GM23338 (cell line): ENCODE data around the gene LYVE1. TPM values are rescaled to one million over a fixed set of nuclear protein-coding genes. Genes with fewer than 3 reads are reported as not detected.

ENCODE experiments used
- ATAC-seq: fragments of 200-7000 bp; cut with Tn5 transposase; 3 replicates; pipeline ENCODE4 v1.9.1; 2020
- DNase-seq: peaks from one replicate; pipeline ENCODE4 v3.0.0-alpha.2; 2015; ENCODE audit warnings: low spot score
- H2AFZ ChIP-seq: fragments of 200-600 bp; sonication (generic); 2 replicates; pipeline ENCODE4 v1.8.0; 2016; ENCODE audit warnings: antibody characterized with exemption, mild to moderate bottlenecking, moderate library complexity
- H3F3A ChIP-seq: fragments of 200-600 bp; sonication (generic); replicated peaks from 2 replicates; pipeline ENCODE4 v1.8.0; 2017; ENCODE audit warnings: antibody characterized with exemption, mixed run types, low read depth
- H3K27ac ChIP-seq: fragments of 200-600 bp; sonication (generic); 2 replicates; pipeline ENCODE4 v1.6.1; 2016; ENCODE audit warnings: low read depth
- H3K27me3 ChIP-seq: fragments of 200-600 bp; sonication (generic); 2 replicates; pipeline ENCODE4 v1.8.0; 2016; ENCODE audit warnings: mild to moderate bottlenecking, mixed run types, moderate library complexity; ENCODE audit not compliant: insufficient read depth
- H3K36me3 ChIP-seq: fragments of 200-600 bp; sonication (generic); 2 replicates; pipeline ENCODE4 v1.8.0; 2016; ENCODE audit warnings: mild to moderate bottlenecking; ENCODE audit not compliant: insufficient read depth
- H3K4me1 ChIP-seq: fragments of 200-600 bp; sonication (generic); 2 replicates; pipeline ENCODE4 v1.8.0; 2016; ENCODE audit warnings: mild to moderate bottlenecking, moderate library complexity; ENCODE audit not compliant: insufficient read depth
- H3K4me2 ChIP-seq: fragments of 200-600 bp; sonication (generic); 2 replicates; pipeline ENCODE4 v1.7.1; 2017; ENCODE audit warnings: mixed run types
- H3K4me3 ChIP-seq: fragments of 200-600 bp; sonication (generic); 2 replicates; pipeline ENCODE4 v1.6.1; 2016; ENCODE audit warnings: mixed run types
- H3K79me2 ChIP-seq: fragments of 200-600 bp; sonication (generic); replicated peaks from 2 replicates; pipeline ENCODE4 v1.8.0; 2017; ENCODE audit warnings: mild to moderate bottlenecking; ENCODE audit not compliant: insufficient read depth
- H3K9me2 ChIP-seq: fragments of 200-600 bp; sonication (generic); 2 replicates; pipeline ENCODE4 v1.8.0; 2017; ENCODE audit not compliant: insufficient read depth
- H4K20me1 ChIP-seq: fragments of 200-600 bp; sonication (generic); replicated peaks from 2 replicates; pipeline ENCODE4 v1.8.0; 2017; ENCODE audit warnings: mild to moderate bottlenecking; ENCODE audit not compliant: insufficient read depth
- H3K27ac Mint-ChIP-seq: 2 replicates; pipeline ENCODE4 v1.8.0; 2020; ENCODE audit warnings: inconsistent platforms, mild to moderate bottlenecking, moderate library complexity, mixed read lengths
- H3K27me3 Mint-ChIP-seq: 3 replicates; pipeline ENCODE4 v1.8.0; 2022; ENCODE audit warnings: low read depth, mild to moderate bottlenecking, moderate library complexity, mixed read lengths, inconsistent platforms; ENCODE audit not compliant: insufficient read depth, poor library complexity
- H3K36me3 Mint-ChIP-seq: 3 replicates; pipeline ENCODE4 v1.8.0; 2021; ENCODE audit warnings: low read depth, mild to moderate bottlenecking, inconsistent platforms, moderate library complexity, mixed read lengths
- H3K4me1 Mint-ChIP-seq: 3 replicates; pipeline ENCODE4 v1.8.0; 2020; ENCODE audit warnings: mild to moderate bottlenecking, inconsistent platforms, mixed read lengths
- H3K4me3 Mint-ChIP-seq: 3 replicates; pipeline ENCODE4 v1.8.0; 2021; ENCODE audit warnings: moderate library complexity, mild to moderate bottlenecking, inconsistent platforms, mixed read lengths
- H3K9me3 Mint-ChIP-seq: 3 replicates; pipeline ENCODE4 v1.8.0; 2020; ENCODE audit warnings: moderate library complexity, mild to moderate bottlenecking, inconsistent platforms, mixed read lengths
- EZH2phosphoT487 ChIP-seq: fragments of 200-600 bp; sonication (generic); IDR thresholded peaks from one replicate; pipeline ENCODE4 v1.8.1; 2018; ENCODE audit warnings: antibody characterized with exemption; ENCODE audit not compliant: unreplicated experiment
- JUNB ChIP-seq: IDR thresholded peaks from one replicate; pipeline ENCODE4 v1.6.1; 2016; ENCODE audit warnings: antibody characterized with exemption; ENCODE audit not compliant: unreplicated experiment
- POLR2AphosphoS5 ChIP-seq: IDR thresholded peaks from 2 replicates; pipeline ENCODE4 v1.6.1; 2016; ENCODE audit warnings: antibody characterized with exemption, low read depth
- STAT1 ChIP-seq: IDR thresholded peaks from one replicate; pipeline ENCODE4 v1.6.1; 2016; ENCODE audit warnings: antibody characterized with exemption; ENCODE audit not compliant: unreplicated experiment
- ZNF331 ChIP-seq: fragments of 250-450 bp; sonication (Bioruptor Pico); IDR thresholded peaks from 2 replicates; pipeline ENCODE4 v1.5.0; 2020; ENCODE audit warnings: low read depth, mild to moderate bottlenecking, moderate library complexity
- polyA plus RNA-seq: library from polyadenylated mRNA; unstranded; fragments of >200 nt; fragmentation: Nextera tagmentation; extraction: Ambion mirVana; gene quantifications from 2 replicates; pipeline ENCODE4 v1.2.1, GENCODE V29; 2016
- total RNA-seq: library from RNA; depleted of rRNA; stranded (reverse); fragments of >200 nt; shearing (Covaris generic); gene quantifications from 2 replicates; pipeline ENCODE4 v1.2.3, GENCODE V29; 2014
- TF ChIP-seq, protein P1 (sequence below): fragments of 250-450 bp; sonication (Bioruptor Pico); IDR thresholded peaks from 2 replicates; pipeline ENCODE4 v1.5.0; 2020; ENCODE audit warnings: mild to moderate bottlenecking, moderate library complexity
- TF ChIP-seq, protein P2 (sequence below): IDR thresholded peaks from 2 replicates; pipeline ENCODE4 v1.6.1; 2016; ENCODE audit warnings: antibody characterized with exemption

LYVE1 gene
- total and polyA plus RNA-seq, 2 experiments from 2014 or later, result 0.94 TPM; not detected in 1

DNA sequence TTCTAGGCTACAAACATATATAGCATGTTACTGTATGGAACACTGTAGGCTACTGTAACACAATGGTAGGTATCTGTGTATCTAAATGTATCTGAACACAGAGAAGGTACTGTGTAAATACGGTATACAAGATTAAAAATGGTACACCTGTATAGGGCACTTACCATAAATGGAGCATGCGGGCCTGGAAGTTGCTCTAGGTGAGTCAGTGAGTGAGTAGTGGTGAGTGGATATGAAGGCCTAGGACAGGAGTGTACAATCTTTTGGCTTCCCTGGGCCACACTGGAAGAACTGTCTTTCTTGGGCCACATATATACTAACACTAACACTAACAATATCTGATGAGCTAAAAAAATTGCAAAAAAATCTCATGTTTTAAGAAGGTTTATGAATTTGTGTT is 48.8 kb downstream of the LYVE1 start (continued):
- TF ChIP-seq, protein P1, sequence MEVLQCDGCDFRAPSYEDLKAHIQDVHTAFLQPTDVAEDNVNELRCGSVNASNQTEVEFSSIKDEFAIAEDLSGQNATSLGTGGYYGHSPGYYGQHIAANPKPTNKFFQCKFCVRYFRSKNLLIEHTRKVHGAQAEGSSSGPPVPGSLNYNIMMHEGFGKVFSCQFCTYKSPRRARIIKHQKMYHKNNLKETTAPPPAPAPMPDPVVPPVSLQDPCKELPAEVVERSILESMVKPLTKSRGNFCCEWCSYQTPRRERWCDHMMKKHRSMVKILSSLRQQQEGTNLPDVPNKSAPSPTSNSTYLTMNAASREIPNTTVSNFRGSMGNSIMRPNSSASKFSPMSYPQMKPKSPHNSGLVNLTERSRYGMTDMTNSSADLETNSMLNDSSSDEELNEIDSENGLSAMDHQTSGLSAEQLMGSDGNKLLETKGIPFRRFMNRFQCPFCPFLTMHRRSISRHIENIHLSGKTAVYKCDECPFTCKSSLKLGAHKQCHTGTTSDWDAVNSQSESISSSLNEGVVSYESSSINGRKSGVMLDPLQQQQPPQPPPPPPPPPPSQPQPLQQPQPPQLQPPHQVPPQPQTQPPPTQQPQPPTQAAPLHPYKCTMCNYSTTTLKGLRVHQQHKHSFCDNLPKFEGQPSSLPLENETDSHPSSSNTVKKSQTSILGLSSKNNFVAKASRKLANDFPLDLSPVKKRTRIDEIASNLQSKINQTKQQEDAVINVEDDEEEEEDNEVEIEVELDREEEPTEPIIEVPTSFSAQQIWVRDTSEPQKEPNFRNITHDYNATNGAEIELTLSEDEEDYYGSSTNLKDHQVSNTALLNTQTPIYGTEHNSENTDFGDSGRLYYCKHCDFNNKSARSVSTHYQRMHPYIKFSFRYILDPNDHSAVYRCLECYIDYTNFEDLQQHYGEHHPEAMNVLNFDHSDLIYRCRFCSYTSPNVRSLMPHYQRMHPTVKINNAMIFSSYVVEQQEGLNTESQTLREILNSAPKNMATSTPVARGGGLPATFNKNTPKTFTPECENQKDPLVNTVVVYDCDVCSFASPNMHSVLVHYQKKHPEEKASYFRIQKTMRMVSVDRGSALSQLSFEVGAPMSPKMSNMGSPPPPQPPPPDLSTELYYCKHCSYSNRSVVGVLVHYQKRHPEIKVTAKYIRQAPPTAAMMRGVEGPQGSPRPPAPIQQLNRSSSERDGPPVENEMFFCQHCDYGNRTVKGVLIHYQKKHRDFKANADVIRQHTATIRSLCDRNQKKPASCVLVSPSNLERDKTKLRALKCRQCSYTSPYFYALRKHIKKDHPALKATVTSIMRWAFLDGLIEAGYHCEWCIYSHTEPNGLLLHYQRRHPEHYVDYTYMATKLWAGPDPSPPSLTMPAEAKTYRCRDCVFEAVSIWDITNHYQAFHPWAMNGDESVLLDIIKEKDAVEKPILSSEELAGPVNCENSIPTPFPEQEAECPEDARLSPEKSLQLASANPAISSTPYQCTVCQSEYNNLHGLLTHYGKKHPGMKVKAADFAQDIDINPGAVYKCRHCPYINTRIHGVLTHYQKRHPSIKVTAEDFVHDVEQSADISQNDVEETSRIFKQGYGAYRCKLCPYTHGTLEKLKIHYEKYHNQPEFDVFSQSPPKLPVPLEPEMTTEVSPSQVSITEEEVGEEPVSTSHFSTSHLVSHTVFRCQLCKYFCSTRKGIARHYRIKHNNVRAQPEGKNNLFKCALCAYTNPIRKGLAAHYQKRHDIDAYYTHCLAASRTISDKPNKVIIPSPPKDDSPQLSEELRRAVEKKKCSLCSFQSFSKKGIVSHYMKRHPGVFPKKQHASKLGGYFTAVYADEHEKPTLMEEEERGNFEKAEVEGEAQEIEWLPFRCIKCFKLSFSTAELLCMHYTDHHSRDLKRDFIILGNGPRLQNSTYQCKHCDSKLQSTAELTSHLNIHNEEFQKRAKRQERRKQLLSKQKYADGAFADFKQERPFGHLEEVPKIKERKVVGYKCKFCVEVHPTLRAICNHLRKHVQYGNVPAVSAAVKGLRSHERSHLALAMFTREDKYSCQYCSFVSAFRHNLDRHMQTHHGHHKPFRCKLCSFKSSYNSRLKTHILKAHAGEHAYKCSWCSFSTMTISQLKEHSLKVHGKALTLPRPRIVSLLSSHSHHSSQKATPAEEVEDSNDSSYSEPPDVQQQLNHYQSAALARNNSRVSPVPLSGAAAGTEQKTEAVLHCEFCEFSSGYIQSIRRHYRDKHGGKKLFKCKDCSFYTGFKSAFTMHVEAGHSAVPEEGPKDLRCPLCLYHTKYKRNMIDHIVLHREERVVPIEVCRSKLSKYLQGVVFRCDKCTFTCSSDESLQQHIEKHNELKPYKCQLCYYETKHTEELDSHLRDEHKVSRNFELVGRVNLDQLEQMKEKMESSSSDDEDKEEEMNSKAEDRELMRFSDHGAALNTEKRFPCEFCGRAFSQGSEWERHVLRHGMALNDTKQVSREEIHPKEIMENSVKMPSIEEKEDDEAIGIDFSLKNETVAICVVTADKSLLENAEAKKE (CRISPR knock-in tag), result no peak
- TF ChIP-seq ZNF331 (CRISPR knock-in tag), result no peak
- no peak for TF ChIP-seq POLR2AphosphoS5
- TF ChIP-seq, protein P2, sequence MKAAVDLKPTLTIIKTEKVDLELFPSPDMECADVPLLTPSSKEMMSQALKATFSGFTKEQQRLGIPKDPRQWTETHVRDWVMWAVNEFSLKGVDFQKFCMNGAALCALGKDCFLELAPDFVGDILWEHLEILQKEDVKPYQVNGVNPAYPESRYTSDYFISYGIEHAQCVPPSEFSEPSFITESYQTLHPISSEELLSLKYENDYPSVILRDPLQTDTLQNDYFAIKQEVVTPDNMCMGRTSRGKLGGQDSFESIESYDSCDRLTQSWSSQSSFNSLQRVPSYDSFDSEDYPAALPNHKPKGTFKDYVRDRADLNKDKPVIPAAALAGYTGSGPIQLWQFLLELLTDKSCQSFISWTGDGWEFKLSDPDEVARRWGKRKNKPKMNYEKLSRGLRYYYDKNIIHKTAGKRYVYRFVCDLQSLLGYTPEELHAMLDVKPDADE, result no peak

DNA sequence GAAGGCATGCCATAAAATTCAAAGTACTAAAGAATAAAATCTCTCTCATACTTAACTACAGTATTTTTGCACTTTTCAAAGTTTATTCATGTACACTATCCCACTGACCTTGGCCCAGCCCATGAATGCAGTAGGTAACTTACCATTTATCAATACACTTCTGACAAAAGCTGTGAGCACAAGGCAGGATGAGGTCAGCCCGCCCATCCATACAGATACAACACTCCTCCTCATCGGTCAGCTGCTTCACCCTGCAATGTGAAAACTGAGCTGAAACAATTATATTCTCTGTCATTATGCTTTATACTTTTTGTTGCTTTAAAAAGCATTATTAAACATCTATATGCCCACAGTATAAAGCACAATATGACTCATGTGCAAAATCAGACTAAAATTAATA is 49.6 kb downstream of the LYVE1 start:
- H3K4me3 ChIP-seq, result no peak overlapping the region
- no peak overlapping the region for H2AFZ ChIP-seq
- Mint-ChIP-seq H3K4me3 (no peak overlapping the region), H3K27me3 (no peaks in the 10 kb centered on the region), H3K9me3 (no peaks in the 10 kb centered on the region), H3K36me3 (no peaks in the 10 kb centered on the region), H3K4me1 (no peaks in the 10 kb centered on the region; the same call in 2 of the 3 replicates), H3K27ac (no peak overlapping the region)
- no peaks in the 10 kb centered on the region for H3K4me1 ChIP-seq
- no peaks in the 10 kb centered on the region for H3K36me3 ChIP-seq
- H3K9me2 ChIP-seq, result no peaks in the 10 kb centered on the region
- no peaks in the 10 kb centered on the region for H3K27me3 ChIP-seq
- no peak overlapping the region for H3K27ac ChIP-seq
- DNase-seq, result no peak
- H3F3A ChIP-seq, result no peaks in the 10 kb centered on the region
- no peak overlapping the region for H3K4me2 ChIP-seq
- no peaks in the 10 kb centered on the region for H4K20me1 ChIP-seq
- no peaks in the 10 kb centered on the region for H3K79me2 ChIP-seq
- ATAC-seq, result no peak
- no peak for TF ChIP-seq EZH2phosphoT487
- TF ChIP-seq, protein P1 (CRISPR knock-in tag), result no peak
- no peak for TF ChIP-seq JUNB
- no peak for TF ChIP-seq STAT1
